Measurements from ENCODE around the gene EIF2S2.

GRCh38 chr20:34112600-34113101 is 608 bp upstream of the EIF2S2 start:
- TF ChIP-seq YY1 (IDR thresholded peaks at IDR 0.05; ENCODE audit: insufficient read depth, insufficient read length) (no peak), ZNF274 (IDR thresholded peaks at IDR 0.05; ENCODE audit: low read depth, low read length) (no peak), SUZ12 (IDR thresholded peaks at IDR 0.05; ENCODE audit: extremely low read depth, insufficient read depth, insufficient read length) (no peak)
